Skin of body (tissue), 2 donors: Measurements from ENCODE around the gene C4BPA. TPM values are rescaled to one million over a fixed set of nuclear protein-coding genes. Genes with fewer than 3 reads are reported as not detected.

Source experiments
- DNase-seq: peaks from one replicate; lab custom pipeline; 2025; lab: John Stamatoyannopoulos, UW
- total RNA-seq: library from RNA; depleted of rRNA; stranded (reverse); fragments of >200 nt; gene quantifications from one replicate; pipeline ENCODE4 v1.2.3, GENCODE V29; 2014

The C4BPA gene
- 0.39 TPM for total RNA-seq

- DNase-seq, result no peak
Observed at GRCh38 chr1:207103892-207104373, at the start of gene C4BPA. TSS of gene C4BPA (plus strand) at chr1:207104233. CDS start at chr1:207113026, 8,793 bp downstream.

- DNase-seq, result no peak
Observed at GRCh38 chr1:207054491-207054890, 49.5 kb upstream of the C4BPA start.

- no peak for DNase-seq
Observed at GRCh38 chr1:207055386-207056001, 48.5 kb upstream of the C4BPA start.

- no peak for DNase-seq
Observed at GRCh38 chr1:207056673-207057072, 47.4 kb upstream of the C4BPA start.

- DNase-seq, result no peak
Observed at GRCh38 chr1:207058252-207058651, 45.8 kb upstream of the C4BPA start.

- no peak for DNase-seq
Observed at GRCh38 chr1:207058878-207059867, 44.9 kb upstream of the C4BPA start.

GRCh38 chr1:207059881-207060280, 44.2 kb upstream of the C4BPA start:
- no peak for DNase-seq

- no peak for DNase-seq
Observed at GRCh38 chr1:207060596-207060995, 43.4 kb upstream of the C4BPA start.

- DNase-seq, result no peak
Observed at GRCh38 chr1:207062058-207062457, 42.0 kb upstream of the C4BPA start.

- DNase-seq, result no peak
Observed at GRCh38 chr1:207063014-207063413, 41.0 kb upstream of the C4BPA start.

GRCh38 chr1:207064561-207064960, 39.5 kb upstream of the C4BPA start:
- no peak for DNase-seq

GRCh38 chr1:207067185-207067584, 36.8 kb upstream of the C4BPA start:
- DNase-seq, result no peak

- no peak for DNase-seq
Observed at GRCh38 chr1:207067665-207068064, 36.4 kb upstream of the C4BPA start.

- no peak for DNase-seq
Observed at GRCh38 chr1:207069061-207069460, 35.0 kb upstream of the C4BPA start.

GRCh38 chr1:207069858-207070506, 34.1 kb upstream of the C4BPA start:
- DNase-seq, result no peak

- no peak for DNase-seq
Observed at GRCh38 chr1:207070811-207071210, 33.2 kb upstream of the C4BPA start.

- DNase-seq, result no peak
Observed at GRCh38 chr1:207071426-207071825, 32.6 kb upstream of the C4BPA start.

GRCh38 chr1:207072233-207072632, 31.8 kb upstream of the C4BPA start:
- DNase-seq, result no peak

- DNase-seq, result no peak
Observed at GRCh38 chr1:207073906-207074820, 29.9 kb upstream of the C4BPA start.

GRCh38 chr1:207076181-207076955, 27.7 kb upstream of the C4BPA start:
- no peak for DNase-seq
